Kidney (tissue), 14 donors: ENCODE results near the gene LMAN2. TPM values are rescaled to one million over a fixed set of nuclear protein-coding genes. Genes with fewer than 3 reads are reported as not detected.

Experiments
- DNase-seq, 5 donors: peaks; one replicate each; pipeline ENCODE4 v3.0.0-alpha.2; 2013 to 2020
- FAIRE-seq: peaks from 2 replicates; lab custom pipeline; 2012; peaks lifted over from hg19 to GRCh38; lab: Jason Lieb, UNC
- H3K27ac ChIP-seq, 2 donors: one replicate each; pipeline ENCODE4 v1.7.0; 2013; ENCODE audit warnings: low read depth in 2 of 2, low read length in 2 of 2, inconsistent platforms in 1 of 2
- H3K27me3 ChIP-seq: one replicate; pipeline ENCODE4 v1.7.1; 2013; ENCODE audit warnings: low read length, inconsistent platforms; ENCODE audit not compliant: control insufficient read depth, insufficient read depth
- H3K36me3 ChIP-seq, 3 donors: one replicate each; pipeline versions ENCODE4 v1.7.0 to v1.7.1; 2013; ENCODE audit warnings: low read length in 3 of 3, control low read depth in 1 of 3, inconsistent platforms in 1 of 3; ENCODE audit not compliant: insufficient read depth in 3 of 3, control insufficient read depth in 2 of 3
- H3K4me1 ChIP-seq, 3 donors: one replicate each; pipeline versions ENCODE4 v1.7.0 to v1.7.1; 2013; ENCODE audit warnings: low read length in 3 of 3, inconsistent platforms in 1 of 3, low read depth in 1 of 3; ENCODE audit not compliant: control insufficient read depth in 2 of 3, insufficient read depth in 2 of 3
- H3K4me3 ChIP-seq, 3 donors: one replicate each; pipeline versions ENCODE4 v1.7.0 to v1.8.1; 2013; ENCODE audit warnings: low read length in 3 of 3, control low read depth in 1 of 3, inconsistent platforms in 1 of 3
- H3K9ac ChIP-seq, 3 donors: one replicate each; pipeline versions ENCODE4 v1.7.0 to v1.7.1; 2013; ENCODE audit warnings: low read length in 3 of 3, control low read depth in 1 of 3, inconsistent platforms in 1 of 3
- H3K9me3 ChIP-seq, 3 donors: one replicate each; pipeline versions ENCODE4 v1.7.0 to v1.7.1; 2013; ENCODE audit warnings: low read length in 3 of 3, control low read depth in 1 of 3, inconsistent platforms in 1 of 3; ENCODE audit not compliant: control insufficient read depth in 2 of 3, insufficient read depth in 1 of 3
- CTCF ChIP-seq: IDR thresholded peaks from 3 replicates; pipeline ENCODE4 v1.5.1; 2012; ENCODE audit warnings: mild to moderate bottlenecking, moderate library complexity, borderline replicate concordance; ENCODE audit not compliant: insufficient read depth; ENCODE audit errors: extremely low read depth
- intact Hi-C: fragments of 100-400 bp; cut with DNase I; formaldehyde crosslinking; loops from one replicate; pipeline ENCODE4 v1.11.1; 2022
- polyA plus RNA-seq: library from polyadenylated mRNA; stranded (reverse); fragments of 350-450 nt; fragmentation: Illumina TruSeq; extraction: RNeasy Lipid Tissue Mini Kit (QIAGEN cat#74804); gene quantifications from one replicate; pipeline ENCODE4 v1.2.3, GENCODE V29; 2014; ENCODE audit warnings: low read depth, low replicate concordance; ENCODE audit not compliant: insufficient read depth
- total RNA-seq: library from RNA; stranded (reverse); fragmentation: NEBNext Ultra II Directional; extraction: Animal tissue kit (Norgen Biotek cat#: 25700); gene quantifications from one replicate; pipeline ENCODE4 v1.2.1, GENCODE V29; 2021
- donor health status: control.
- donor health status: control.
- donor health status: control.
- donor health status: control.
- donor health status: control.
- donor health status: DM: yes; HTN: yes; CAD: no.
- donor health status: Normal renal cell carcinoma (clear cell type).

Gene LMAN2
- total and polyA plus RNA-seq, 2 donors from 2014 or later = 137 to 190 TPM

GRCh38 chr5:177393206-177393765 lies 41.8 kb upstream of the LMAN2 start:
- no peak for FAIRE-seq
- TF ChIP-seq CTCF = no peak
- intact Hi-C loops = no loop called here

GRCh38 chr5:177392765-177393164 lies 41.3 kb upstream of the LMAN2 start:
- no peak for DNase-seq
- peaks cover 2% of the 10 kb centered on the region for H3K27me3 ChIP-seq
- FAIRE-seq = no peak
- intact Hi-C loops = no loop called here
- no peak overlapping the region for H3K27ac ChIP-seq
- peaks cover 0 to 4% (median 0%) of the 10 kb centered on the region in 3 donors for H3K36me3 ChIP-seq
- peaks cover 0 to 17% (median 0%) of the 10 kb centered on the region in 3 donors for H3K4me1 ChIP-seq
- no peak for TF ChIP-seq CTCF
- H3K4me3 ChIP-seq = no peak overlapping the region
- H3K9ac ChIP-seq = no peak overlapping the region
- no peaks in the 10 kb centered on the region for H3K9me3 ChIP-seq

More at GRCh38 chr5:177393206-177393765, 41.8 kb upstream of the LMAN2 start:
- Histone ChIP-seq H3K4me1 (peaks cover 0 to 15% (median 0%) of the 10 kb centered on the region in 3 donors), H3K9me3 (no peaks in the 10 kb centered on the region), H3K4me3 (no peak overlapping the region), H3K36me3 (peaks cover 0 to 4% (median 0%) of the 10 kb centered on the region in 3 donors), H3K27ac (no peak overlapping the region), H3K9ac (no peak overlapping the region), H3K27me3 (peaks cover 2% of the 10 kb centered on the region)
- no peak for DNase-seq

GRCh38 chr5:177390363-177391300 lies 39.2 kb upstream of the LMAN2 start:
- H3K27me3 ChIP-seq = no peaks in the 10 kb centered on the region
- intact Hi-C loops = no loop called here

More at GRCh38 chr5:177390363-177391300, 39.2 kb upstream of the LMAN2 start:
- Histone ChIP-seq H3K27ac (no peak overlapping the region), H3K4me3 (peak overlapping the region in 2 of 3 donors; percentile 21 to 42), H3K4me1 (peaks cover 0 to 18% (median 0%) of the 10 kb centered on the region in 3 donors), H3K9me3 (no peaks in the 10 kb centered on the region), H3K36me3 (peaks cover 0 to 4% (median 2%) of the 10 kb centered on the region in 3 donors), H3K9ac (peak overlapping the region in 1 of 3 donors; percentile 16)
- DNase-seq (peak; percentile 81 to 95 (median 94)), FAIRE-seq (no peak)
- TF ChIP-seq CTCF = peak; percentile 96
